IMR-90 (cell line): Measurements from ENCODE around the gene MCRIP2.

Experiments used
- FOS ChIP-seq: fragments of 150-350 bp; IDR thresholded peaks from 2 replicates; pipeline ENCODE4 v1.6.1; 2016; ENCODE audit warnings: low read depth, low read length
- POLR2A ChIP-seq: IDR thresholded peaks from 2 replicates; pipeline ENCODE4 v1.6.1; 2012; ENCODE audit warnings: mild to moderate bottlenecking, low read depth, low read length
- TF ChIP-seq, protein P1 (sequence below): conservative IDR thresholded peaks from 2 replicates; pipeline ENCODE4 v1.5.1; 2012; ENCODE audit warnings: mild to moderate bottlenecking, low read depth, low read length, improper control_type of control experiment
- TF ChIP-seq, protein P2 (sequence below): fragments of 150-350 bp; IDR thresholded peaks from 2 replicates; pipeline ENCODE4 v1.6.1; 2017; ENCODE audit warnings: mild to moderate bottlenecking, antibody characterized with exemption, low read length, low read depth

DNA sequence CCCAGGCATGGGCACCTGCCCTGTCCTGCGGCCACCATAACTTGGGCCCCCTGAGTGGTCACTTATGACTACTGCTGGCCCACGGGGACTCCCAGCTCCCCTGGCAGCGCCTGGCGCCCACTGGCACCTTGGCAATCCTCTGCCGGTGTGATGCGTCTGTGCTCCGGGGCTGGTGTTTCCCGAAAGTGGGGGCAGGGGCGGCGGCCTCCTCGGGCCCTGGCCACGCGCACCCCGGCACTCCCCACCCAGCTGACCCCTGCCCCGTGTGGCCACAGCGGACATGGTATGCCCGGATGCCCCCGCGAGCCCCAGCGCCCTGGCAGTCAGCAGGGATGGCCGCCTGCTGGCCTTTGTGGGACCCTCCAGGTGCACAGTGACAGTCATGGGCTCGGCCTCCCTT is 15.9 kb downstream of the MCRIP2 start:
- TF ChIP-seq, protein P1, sequence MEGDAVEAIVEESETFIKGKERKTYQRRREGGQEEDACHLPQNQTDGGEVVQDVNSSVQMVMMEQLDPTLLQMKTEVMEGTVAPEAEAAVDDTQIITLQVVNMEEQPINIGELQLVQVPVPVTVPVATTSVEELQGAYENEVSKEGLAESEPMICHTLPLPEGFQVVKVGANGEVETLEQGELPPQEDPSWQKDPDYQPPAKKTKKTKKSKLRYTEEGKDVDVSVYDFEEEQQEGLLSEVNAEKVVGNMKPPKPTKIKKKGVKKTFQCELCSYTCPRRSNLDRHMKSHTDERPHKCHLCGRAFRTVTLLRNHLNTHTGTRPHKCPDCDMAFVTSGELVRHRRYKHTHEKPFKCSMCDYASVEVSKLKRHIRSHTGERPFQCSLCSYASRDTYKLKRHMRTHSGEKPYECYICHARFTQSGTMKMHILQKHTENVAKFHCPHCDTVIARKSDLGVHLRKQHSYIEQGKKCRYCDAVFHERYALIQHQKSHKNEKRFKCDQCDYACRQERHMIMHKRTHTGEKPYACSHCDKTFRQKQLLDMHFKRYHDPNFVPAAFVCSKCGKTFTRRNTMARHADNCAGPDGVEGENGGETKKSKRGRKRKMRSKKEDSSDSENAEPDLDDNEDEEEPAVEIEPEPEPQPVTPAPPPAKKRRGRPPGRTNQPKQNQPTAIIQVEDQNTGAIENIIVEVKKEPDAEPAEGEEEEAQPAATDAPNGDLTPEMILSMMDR, result no peak
- TF ChIP-seq POLR2A (no peak), FOS (no peak)
- TF ChIP-seq, protein P2, sequence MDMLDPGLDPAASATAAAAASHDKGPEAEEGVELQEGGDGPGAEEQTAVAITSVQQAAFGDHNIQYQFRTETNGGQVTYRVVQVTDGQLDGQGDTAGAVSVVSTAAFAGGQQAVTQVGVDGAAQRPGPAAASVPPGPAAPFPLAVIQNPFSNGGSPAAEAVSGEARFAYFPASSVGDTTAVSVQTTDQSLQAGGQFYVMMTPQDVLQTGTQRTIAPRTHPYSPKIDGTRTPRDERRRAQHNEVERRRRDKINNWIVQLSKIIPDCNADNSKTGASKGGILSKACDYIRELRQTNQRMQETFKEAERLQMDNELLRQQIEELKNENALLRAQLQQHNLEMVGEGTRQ, result no peak
